Right renal pelvis (tissue), 4 donors: Measurements from ENCODE around the gene B4GALT5. TPM values are rescaled to one million over a fixed set of nuclear protein-coding genes. Genes with fewer than 3 reads are reported as not detected.
"Not testable (repeated sequence)": the region's sequence is repeated elsewhere in the genome, so short reads cannot be mapped to it uniquely, and the experiment has no call there.

ENCODE experiments used
- DNase-seq, 4 donors: peaks; one replicate each; pipeline ENCODE4 v3.0.0-alpha.2; 2013; ENCODE audit warnings: low read depth in 4 of 4, low spot score in 3 of 4, missing footprints in 1 of 4
- polyA plus RNA-seq, 4 donors: library from polyadenylated mRNA; unstranded; fragments of 120-200 nt; gene quantifications; one replicate each; pipeline ENCODE4 v1.2.1, GENCODE V29; 2013; ENCODE audit not compliant: insufficient read length in 4 of 4

B4GALT5 gene
- polyA plus RNA-seq, 4 donors = 45.2 to 54.6 (median 51.9) TPM

GRCh38 chr20:49612127-49612738 is 101.4 kb downstream of the B4GALT5 start:
- no peak for DNase-seq

- DNase-seq = not testable (repeated sequence)
Observed at GRCh38 chr20:49611539-49612126, 102.0 kb downstream of the B4GALT5 start.

GRCh38 chr20:49610691-49611538 is 102.8 kb downstream of the B4GALT5 start:
- peak in 1 of 4 donors; percentile 63 for DNase-seq

GRCh38 chr20:49608752-49609670 is 104.7 kb downstream of the B4GALT5 start:
- DNase-seq = peak in 1 of 4 donors; percentile 66

- DNase-seq = no peak
Observed at GRCh38 chr20:49607568-49607967, 106.1 kb downstream of the B4GALT5 start.

GRCh38 chr20:49603209-49603627 is 110.5 kb downstream of the B4GALT5 start:
- DNase-seq = no peak

- DNase-seq = no peak
Observed at GRCh38 chr20:49602345-49603208, 111.1 kb downstream of the B4GALT5 start.

GRCh38 chr20:49601153-49601924 is 112.3 kb downstream of the B4GALT5 start:
- no peak for DNase-seq

GRCh38 chr20:49599746-49600113 is 113.9 kb downstream of the B4GALT5 start:
- no peak for DNase-seq

- DNase-seq = no peak
Observed at GRCh38 chr20:49597825-49598395, 115.8 kb downstream of the B4GALT5 start.

GRCh38 chr20:49595811-49596561 is 117.7 kb downstream of the B4GALT5 start:
- no peak for DNase-seq

- no peak for DNase-seq
Observed at GRCh38 chr20:49595346-49595745, 118.3 kb downstream of the B4GALT5 start.

- no peak for DNase-seq
Observed at GRCh38 chr20:49594931-49595315, 118.8 kb downstream of the B4GALT5 start.

- DNase-seq = no peak
Observed at GRCh38 chr20:49594143-49594930, 119.3 kb downstream of the B4GALT5 start.

GRCh38 chr20:49593466-49594142 is 120.1 kb downstream of the B4GALT5 start:
- DNase-seq = no peak

- DNase-seq = no peak
Observed at GRCh38 chr20:49592120-49592519, 121.6 kb downstream of the B4GALT5 start.
